ENCODE results near the gene GALNT18. TPM values are rescaled to one million over a fixed set of nuclear protein-coding genes. Genes with fewer than 3 reads are reported as not detected.

The GALNT18 gene
- total RNA-seq, 6 experiments from 2014 or later, result 3.7 to 11.4 (median 7.8) TPM

DNA sequence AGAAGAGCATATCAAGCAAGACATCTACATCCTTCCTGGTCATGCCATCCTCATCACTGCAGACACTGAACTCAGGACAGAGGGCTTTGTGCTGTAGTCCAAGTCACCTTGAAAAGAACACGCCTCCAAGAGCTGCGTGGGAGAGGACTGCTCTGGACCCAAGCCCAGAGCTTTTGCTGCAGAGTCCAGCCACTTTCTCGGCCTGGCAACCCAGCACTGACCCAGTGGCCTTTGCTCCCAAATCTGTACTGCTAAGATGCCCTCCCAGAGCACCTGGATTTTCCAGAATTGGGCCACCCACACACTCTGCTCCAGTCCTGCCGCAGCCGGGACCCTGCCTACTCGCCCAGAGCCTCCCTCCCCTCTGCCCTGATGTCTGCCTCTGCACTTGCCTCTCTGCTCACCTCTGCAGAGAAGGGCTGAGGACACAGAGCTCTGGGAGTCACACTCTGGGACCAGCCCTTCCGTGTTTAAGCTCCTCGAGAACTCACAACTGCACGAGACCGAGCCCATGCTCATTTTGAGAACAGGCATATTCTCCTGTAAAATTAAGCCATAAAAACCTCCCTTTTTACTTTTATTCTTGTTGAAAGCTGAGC lies 185.0 kb downstream of the GALNT18 start:
- intact Hi-C loops (cut with DNase I), result no loop called here
- H3K27ac ChIP-seq, result peak overlapping the region in 2 of 3 donors; percentile 57 to 60
- no peak overlapping the region for H3K4me3 ChIP-seq
- DNase-seq (peak; percentile 78 to 90 (median 87)), ATAC-seq (peak; percentile 87 to 94 (median 92))
- no peaks in the 10 kb centered on the region for H3K9me3 ChIP-seq
- H3K4me1 ChIP-seq, result peaks cover 0 to 35% (median 17%) of the 10 kb centered on the region in 4 donors
- no peaks in the 10 kb centered on the region for H3K36me3 ChIP-seq
- no peaks in the 10 kb centered on the region for H3K27me3 ChIP-seq
- 28% methylated on average over 7 of the region's 10 CpGs for WGBS (ENCODE audit: insufficient coverage, low coverage, low lambda C conversion rate, missing lambda C conversion rate)
- TF ChIP-seq POLR2A (IDR thresholded peaks at IDR 0.05), result no peak
- TF ChIP-seq CTCF (IDR thresholded peaks at IDR 0.05), result no peak

DNA sequence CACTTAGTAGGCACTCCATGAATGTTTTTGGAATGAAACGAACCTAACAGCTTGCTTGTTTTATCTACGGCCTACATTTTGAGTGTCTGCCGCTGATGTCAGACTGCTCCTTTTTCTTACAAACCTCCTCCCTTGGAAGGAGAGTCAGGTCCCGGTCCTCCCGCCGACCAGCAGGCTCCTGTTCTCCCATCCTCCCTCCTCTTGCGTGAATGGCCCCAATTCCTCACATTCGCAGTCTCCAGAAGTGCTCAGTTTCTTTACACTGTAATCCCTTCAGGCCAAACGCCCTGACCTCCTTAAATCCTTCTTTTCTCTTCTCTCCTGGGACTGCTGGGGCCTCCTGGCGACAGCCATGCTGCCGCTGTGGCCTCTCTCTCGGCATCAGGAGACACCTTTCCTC lies 186.2 kb downstream of the GALNT18 start:
- peaks cover 0 to 24% (median 11%) of the 10 kb centered on the region in 4 donors for H3K4me1 ChIP-seq
- DNase-seq, result no peak
- H3K27ac ChIP-seq, result no peak overlapping the region
- TF ChIP-seq CTCF (IDR thresholded peaks at IDR 0.05) (no peak), POLR2A (IDR thresholded peaks at IDR 0.05) (no peak)
- ATAC-seq, result no peak
- H3K4me3 ChIP-seq, result no peak overlapping the region
- no peaks in the 10 kb centered on the region for H3K36me3 ChIP-seq
- intact Hi-C loops (cut with DNase I), result no loop called here
- no peaks in the 10 kb centered on the region for H3K9me3 ChIP-seq
- no peaks in the 10 kb centered on the region for H3K27me3 ChIP-seq
- 89% methylated on average over 9 of the region's 12 CpGs for WGBS (ENCODE audit: insufficient coverage, low coverage, low lambda C conversion rate, missing lambda C conversion rate)

GRCh38 chr11:11433960-11434359 lies 187.8 kb downstream of the GALNT18 start:
- TF ChIP-seq POLR2A (IDR thresholded peaks at IDR 0.05) (no peak), CTCF (IDR thresholded peaks at IDR 0.05) (no peak)
- Histone ChIP-seq H3K4me3 (no peak overlapping the region), H3K9me3 (no peaks in the 10 kb centered on the region), H3K36me3 (no peaks in the 10 kb centered on the region), H3K27ac (no peak overlapping the region), H3K4me1 (peaks cover 0 to 18% (median 7%) of the 10 kb centered on the region in 4 donors), H3K27me3 (no peaks in the 10 kb centered on the region)
- 86% methylated on average over 2 of the region's 2 CpGs for WGBS (ENCODE audit: insufficient coverage, low coverage, low lambda C conversion rate, missing lambda C conversion rate)
- ATAC-seq, result no peak
- no peak for DNase-seq
- intact Hi-C loops (cut with DNase I), result no loop called here

DNA sequence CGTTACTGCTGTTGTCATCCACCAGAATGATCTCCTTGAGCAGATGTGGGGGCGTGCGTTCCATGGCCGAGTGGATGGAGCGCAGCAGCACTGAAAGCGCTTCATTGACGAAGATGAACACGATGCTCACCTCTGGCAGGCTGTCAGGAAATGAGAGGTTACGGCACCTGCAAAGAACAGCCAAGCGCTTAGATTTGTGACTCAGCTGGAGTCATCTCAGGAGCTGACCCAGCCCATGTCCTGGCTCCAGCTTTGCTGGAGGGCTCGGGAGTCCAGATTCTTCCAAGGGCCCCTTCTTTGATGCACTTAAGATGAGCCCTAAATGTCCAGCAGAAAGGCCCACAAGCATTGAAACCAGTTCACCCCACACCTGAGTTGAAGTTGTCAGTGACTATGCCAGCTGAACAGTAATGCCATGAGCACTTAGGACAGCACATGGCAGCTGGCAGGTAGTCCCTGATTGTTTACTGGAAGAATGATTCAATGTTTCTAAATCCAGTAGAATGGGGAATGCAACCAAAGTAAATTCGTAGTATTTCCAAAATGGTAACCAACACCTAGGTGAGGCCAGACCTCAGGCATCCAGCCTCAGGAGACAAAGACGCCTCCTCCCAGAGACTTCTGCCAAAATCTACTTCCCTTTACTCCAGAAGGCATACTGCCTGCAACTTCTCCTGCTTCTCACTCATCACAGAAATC lies 189.0 kb downstream of the GALNT18 start:
- Histone ChIP-seq H3K4me1 (peaks cover 0 to 18% (median 7%) of the 10 kb centered on the region in 4 donors), H3K36me3 (no peaks in the 10 kb centered on the region), H3K27me3 (no peaks in the 10 kb centered on the region), H3K4me3 (no peak overlapping the region), H3K9me3 (no peaks in the 10 kb centered on the region), H3K27ac (no peak overlapping the region)
- WGBS (ENCODE audit: insufficient coverage, low coverage, low lambda C conversion rate, missing lambda C conversion rate), result 82% methylated on average over 2 of the region's 13 CpGs
- intact Hi-C loops (cut with DNase I), result no loop called here
- ATAC-seq, result peak in 1 of 4 donors; percentile 9
- DNase-seq, result no peak
- TF ChIP-seq CTCF (IDR thresholded peaks at IDR 0.05) (no peak), POLR2A (IDR thresholded peaks at IDR 0.05) (no peak)

Measured in right lobe of liver (tissue), 6 donors.